Measurements from ENCODE around the gene EGLN1. TPM values are rescaled to one million over a fixed set of nuclear protein-coding genes. Genes with fewer than 3 reads are reported as not detected.

Gene EGLN1
- total RNA-seq, 2 experiments from 2014 or later = 19.0 to 36.6 TPM

- CTCF ChIA-PET (ENCODE audit: unreplicated experiment) = no interaction called here
- Histone ChIP-seq H4K20me1 (ENCODE audit: insufficient read depth, low read length) (no peaks in the 10 kb centered on the region), H2AFZ (ENCODE audit: low read length) (no peak overlapping the region), H3K4me2 (ENCODE audit: low read length) (no peak overlapping the region), H3K9me3 (ENCODE audit: low read length) (no peaks in the 10 kb centered on the region), H3K4me1 (ENCODE audit: insufficient read depth, low read length, poor library complexity, severe bottlenecking) (no peaks in the 10 kb centered on the region), H3K9me2 (ENCODE audit: insufficient read depth, low read length) (no peaks in the 10 kb centered on the region), H3K27ac (ENCODE audit: low read depth, low read length, poor library complexity, severe bottlenecking) (no peak overlapping the region), H3K4me3 (ENCODE audit: low read depth, low read length, poor library complexity, severe bottlenecking) (no peak overlapping the region), H3K79me2 (ENCODE audit: insufficient read depth, low read depth, low read length) (no peaks in the 10 kb centered on the region), H3K36me3 (ENCODE audit: insufficient read depth, low read length) (peaks cover 14% of the 10 kb centered on the region; the same call in 1 of the 2 replicates)
- no peak for DNase-seq (ENCODE audit: low spot score)
- TF ChIP-seq EZH2phosphoT487 (IDR thresholded peaks at IDR 0.05; ENCODE audit: borderline replicate concordance, low read depth, low read length) = no peak
- no peak for TF ChIP-seq CTCF (conservative IDR thresholded peaks at IDR 0.05; ENCODE audit: low read length)
- intact Hi-C loops (cut with micrococcal nuclease; ENCODE audit: unreplicated experiment) = loop anchor here (2.0 to 5.0 kb wide), 2 partner anchors 62 to 168 kb away; partner anchors contain the start of gene TSNAX
- POLR2A ChIA-PET = interaction anchor here (0.6 kb wide), 1 partner anchor 523 kb away, joined by 7 read pairs; no protein-coding TSS in a partner anchor
- BruUV-seq (replicated peaks) = no TSS peak
Measured at GRCh38 chr1:231359113-231359512, 63.0 kb downstream of the EGLN1 start.

GRCh38 chr1:231357831-231358354, 64.2 kb downstream of the EGLN1 start:
- POLR2A ChIA-PET = interaction anchor here (0.5 to 1.1 kb wide), 7 partner anchors 11 to 158 kb away, joined by 3 to 8 read pairs (median 3); no protein-coding TSS in a partner anchor
- peaks cover 21% of the 10 kb centered on the region for H3K36me3 ChIP-seq (ENCODE audit: insufficient read depth, low read length)
- H3K4me3 ChIP-seq (ENCODE audit: low read depth, low read length, poor library complexity, severe bottlenecking) = no peak overlapping the region
- H3K4me2 ChIP-seq (ENCODE audit: low read length) = no peak overlapping the region
- intact Hi-C loops (cut with micrococcal nuclease; ENCODE audit: unreplicated experiment) = loop anchor here (1.0 to 5.0 kb wide), 4 partner anchors 63 to 246 kb away; partner anchors contain the start of gene TSNAX
- no peak overlapping the region for H2AFZ ChIP-seq (ENCODE audit: low read length)
- TF ChIP-seq EZH2phosphoT487 (IDR thresholded peaks at IDR 0.05; ENCODE audit: borderline replicate concordance, low read depth, low read length) (no peak), CTCF (conservative IDR thresholded peaks at IDR 0.05; ENCODE audit: low read length) (peak; percentile 96)
- H4K20me1 ChIP-seq (ENCODE audit: insufficient read depth, low read length) = no peaks in the 10 kb centered on the region
- H3K27ac ChIP-seq (ENCODE audit: low read depth, low read length, poor library complexity, severe bottlenecking) = no peak overlapping the region
- no peaks in the 10 kb centered on the region for H3K4me1 ChIP-seq (ENCODE audit: insufficient read depth, low read length, poor library complexity, severe bottlenecking)
- CTCF ChIA-PET (ENCODE audit: unreplicated experiment) = no interaction called here
- peak; percentile 74 for DNase-seq (ENCODE audit: low spot score)
- no peaks in the 10 kb centered on the region for H3K79me2 ChIP-seq (ENCODE audit: insufficient read depth, low read depth, low read length)
- no peaks in the 10 kb centered on the region for H3K9me2 ChIP-seq (ENCODE audit: insufficient read depth, low read length)
- no TSS peak for BruUV-seq (replicated peaks)
- no peaks in the 10 kb centered on the region for H3K9me3 ChIP-seq (ENCODE audit: low read length)

GRCh38 chr1:231357187-231357772, 64.8 kb downstream of the EGLN1 start:
- no peak overlapping the region for H3K4me3 ChIP-seq (ENCODE audit: low read depth, low read length, poor library complexity, severe bottlenecking)
- no peaks in the 10 kb centered on the region for H3K4me1 ChIP-seq (ENCODE audit: insufficient read depth, low read length, poor library complexity, severe bottlenecking)
- no peak overlapping the region for H3K27ac ChIP-seq (ENCODE audit: low read depth, low read length, poor library complexity, severe bottlenecking)
- H3K9me2 ChIP-seq (ENCODE audit: insufficient read depth, low read length) = no peaks in the 10 kb centered on the region
- no peak for DNase-seq (ENCODE audit: low spot score)
- no TSS peak for BruUV-seq (replicated peaks)
- POLR2A ChIA-PET = interaction anchor here (0.5 to 0.9 kb wide), 6 partner anchors 11 to 254 kb away, joined by 3 to 8 read pairs (median 4); partner anchors contain the start of genes EXOC8 and SPRTN
- CTCF ChIA-PET (ENCODE audit: unreplicated experiment) = no interaction called here
- no peaks in the 10 kb centered on the region for H3K9me3 ChIP-seq (ENCODE audit: low read length)
- no peak overlapping the region for H2AFZ ChIP-seq (ENCODE audit: low read length)
- intact Hi-C loops (cut with micrococcal nuclease; ENCODE audit: unreplicated experiment) = loop anchor here (1.0 to 5.0 kb wide), 3 partner anchors 170 to 247 kb away; partner anchors contain the start of gene TSNAX
- H3K79me2 ChIP-seq (ENCODE audit: insufficient read depth, low read depth, low read length) = no peaks in the 10 kb centered on the region
- no peak overlapping the region for H3K4me2 ChIP-seq (ENCODE audit: low read length)
- TF ChIP-seq CTCF (conservative IDR thresholded peaks at IDR 0.05; ENCODE audit: low read length) (no peak), EZH2phosphoT487 (IDR thresholded peaks at IDR 0.05; ENCODE audit: borderline replicate concordance, low read depth, low read length) (no peak)
- H4K20me1 ChIP-seq (ENCODE audit: insufficient read depth, low read length) = no peaks in the 10 kb centered on the region
- H3K36me3 ChIP-seq (ENCODE audit: insufficient read depth, low read length) = peaks cover 27% of the 10 kb centered on the region
